GM12878 (cell line): Measurements from ENCODE around the gene HLTF. TPM values are rescaled to one million over a fixed set of nuclear protein-coding genes. Genes with fewer than 3 reads are reported as not detected.

ENCODE experiments used
- ATAC-seq: fragments of 200-7000 bp; cut with Tn5 transposase; 3 replicates; pipeline ENCODE4 v1.9.1; 2020; ENCODE audit warnings: mild to moderate bottlenecking, moderate library complexity
- BruUV-seq: library from RNA; stranded (reverse); fragments of 400-500 nt; replicated peaks from 2 replicates; lab custom pipeline; 2021; lab: Mats Ljungman, UMichigan
- CTCF ChIA-PET: fragments of 300-600 bp; sonication (Branson Sonifier 250); formaldehyde crosslinking; extraction: SDS; loops from one replicate; lab custom pipeline; 2021; ENCODE audit warnings: inconsistent platforms; lab: Yijun Ruan, JAX
- POLR2A ChIA-PET: fragments of 350-600 bp; formaldehyde crosslinking; extraction: SDS; loops from one replicate; lab custom pipeline; 2021; ENCODE audit warnings: inconsistent platforms; lab: Charles Lee
- RAD21 ChIA-PET: fragments of 300-600 bp; sonication (Branson Sonifier 250); formaldehyde crosslinking; loops from one replicate; lab custom pipeline; 2023; ENCODE audit warnings: antibody characterized with exemption; ENCODE audit not compliant: unreplicated experiment; lab: Charles Lee
- SMC1A ChIA-PET: fragments of 300-600 bp; sonication (Branson Sonifier 250); formaldehyde crosslinking; loops from one replicate; lab custom pipeline; 2023; ENCODE audit not compliant: unreplicated experiment, uncharacterized antibody; lab: Charles Lee
- DNase-seq: peaks from one replicate; pipeline ENCODE4 v3.0.0-alpha.2; 2011; ENCODE audit warnings: low read depth, low spot score
- FAIRE-seq: peaks from 3 replicates; lab custom pipeline; 2011; peaks lifted over from hg19 to GRCh38; lab: Jason Lieb, UNC
- H2AFZ ChIP-seq: 2 replicates; pipeline ENCODE4 v1.6.0; 2011; ENCODE audit warnings: low read depth, low read length, control low read depth; ENCODE audit not compliant: control insufficient read depth
- H3K27ac ChIP-seq: 2 replicates; pipeline ENCODE4 v1.5.1; 2011; ENCODE audit warnings: control low read depth; ENCODE audit not compliant: control insufficient read depth, insufficient read depth
- H3K27me3 ChIP-seq, 2 experiments: replicated peaks in 1 of 2; 2 replicates each; pipeline versions ENCODE4 v1.6.0 to v1.6.1; 2011; ENCODE audit warnings: low read length in 1 of 2; ENCODE audit not compliant: control insufficient read depth in 2 of 2, insufficient read depth in 2 of 2
- H3K36me3 ChIP-seq, 2 experiments: 2 replicates each; pipeline ENCODE4 v1.5.1; 2011; ENCODE audit warnings: low read length in 1 of 2; ENCODE audit not compliant: control insufficient read depth in 2 of 2, insufficient read depth in 2 of 2
- H3K4me1 ChIP-seq: 2 replicates; pipeline ENCODE4 v1.6.1; 2011; ENCODE audit warnings: mild to moderate bottlenecking, low read length, moderate library complexity, mixed read lengths; ENCODE audit not compliant: control insufficient read depth, insufficient read depth
- H3K4me2 ChIP-seq: 2 replicates; pipeline ENCODE4 v1.6.0; 2011; ENCODE audit warnings: control low read depth; ENCODE audit not compliant: control insufficient read depth, insufficient read depth
- H3K4me3 ChIP-seq: fragments of 200-600 bp; sonication (generic); 2 replicates; pipeline ENCODE4 v1.5.1; 2016
- H3K79me2 ChIP-seq: 2 replicates; pipeline ENCODE4 v1.6.0; 2011; ENCODE audit warnings: low read length; ENCODE audit not compliant: control insufficient read depth, insufficient read depth
- H3K9ac ChIP-seq: 2 replicates; pipeline ENCODE4 v1.8.0; 2011; ENCODE audit warnings: low read length, control low read depth, mixed read lengths; ENCODE audit not compliant: control insufficient read depth, insufficient read depth
- H3K9me3 ChIP-seq: replicated peaks from 3 replicates; pipeline ENCODE4 v1.5.1; 2011; ENCODE audit warnings: mild to moderate bottlenecking, low read length; ENCODE audit not compliant: control insufficient read depth, insufficient read depth
- H4K20me1 ChIP-seq: 2 replicates; pipeline ENCODE4 v1.6.0; 2011; ENCODE audit not compliant: control insufficient read depth, insufficient read depth
- ATF2 ChIP-seq: IDR thresholded peaks from 2 replicates; pipeline ENCODE4 v1.6.1; 2012; ENCODE audit warnings: low read length, inconsistent platforms
- JUNB ChIP-seq: IDR thresholded peaks from 2 replicates; pipeline ENCODE4 v1.6.1; 2016; ENCODE audit warnings: antibody characterized with exemption, mild to moderate bottlenecking
- SKIL ChIP-seq: fragments of 450-650 bp; IDR thresholded peaks from 2 replicates; pipeline ENCODE4 v1.6.1; 2017; ENCODE audit warnings: mild to moderate bottlenecking, low read depth, inconsistent platforms; ENCODE audit not compliant: poor library complexity, severe bottlenecking
- ZSCAN29 ChIP-seq: fragments of 450-650 bp; IDR thresholded peaks from 2 replicates; pipeline ENCODE4 v1.6.1; 2017; ENCODE audit warnings: mild to moderate bottlenecking, moderate library complexity
- WGBS: methylation state at CpG from one replicate; pipeline ENCODE4 v1.1.6; 2016; ENCODE audit warnings: low lambda C conversion rate; ENCODE audit not compliant: insufficient replicate concordance, insufficient coverage; ENCODE audit errors: missing lambda C conversion rate; 5-methylcytosine and 5-hydroxymethylcytosine counted together
- in situ Hi-C: fragments of 300-500 bp; cut with MboI; formaldehyde crosslinking; loops from 9 replicates; pipeline ENCODE4 v1.14.3; 2018; ENCODE audit warnings: mixed read lengths
- intact Hi-C: fragments of 100-400 bp; cut with micrococcal nuclease; formaldehyde crosslinking; loops from one replicate; pipeline ENCODE4 v1.14.2; 2022; ENCODE audit not compliant: unreplicated experiment
- polyA plus RNA-seq, 11 experiments: library from polyadenylated mRNA; depleted of rRNA in 4 of 11; unstranded in 6 of 11; stranded (reverse) in 5 of 11; fragments of >200 nt; fragmentation: Nextera tagmentation in 4 of 11; fragmentation: Illumina TruSeq in 1 of 11; extraction: Ambion mirVana in 4 of 11; extraction: Trizol in 1 of 11; gene quantifications; 1 replicate in 1 of 11; 2 replicates in 10 of 11; pipeline versions ENCODE4 v1.2.1 to v1.2.3, GENCODE V29; 2011 to 2016; ENCODE audit warnings: inconsistent platforms in 2 of 11, missing spikeins in 2 of 11, low read depth in 1 of 11
- total RNA-seq, 4 experiments: library from RNA; depleted of rRNA in 3 of 4; stranded (reverse); fragments of >200 nt in 3 of 4; fragmentation: Illumina TruSeq in 1 of 4; extraction: Trizol in 1 of 4; gene quantifications; 2 replicates each; pipeline versions ENCODE4 v1.2.1 to v1.2.3, GENCODE V29; 2013 to 2021

The HLTF gene
- total and polyA plus RNA-seq, 10 of the 15 experiments (the other 5 are each of a cell fraction or from before 2014, with no cell fraction given): 13.7 to 50.4 (median 31.7) TPM

DNA sequence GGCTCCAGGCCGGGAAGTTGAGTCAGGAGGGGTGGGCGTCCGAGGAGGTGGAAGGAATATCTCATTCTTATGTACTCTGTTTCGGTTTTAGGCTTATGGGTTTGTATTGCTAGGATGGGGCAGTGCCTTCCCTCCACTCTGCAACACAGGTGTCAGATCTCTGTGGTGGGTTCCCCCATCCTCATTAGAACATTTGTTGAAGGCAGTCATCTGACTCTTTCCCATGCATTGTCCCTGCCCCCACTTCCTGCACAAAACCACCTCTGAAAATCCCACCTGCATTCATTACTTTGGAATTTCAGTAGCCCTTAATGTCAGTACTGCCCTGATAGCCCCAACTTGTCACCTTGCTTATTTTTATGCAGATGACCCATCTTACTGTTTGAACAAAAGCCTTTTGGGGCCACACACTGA lies 65.5 kb downstream of the HLTF start:
- no peaks in the 10 kb centered on the region for H3K4me1 ChIP-seq
- H3K79me2 ChIP-seq: no peaks in the 10 kb centered on the region
- H3K27ac ChIP-seq: no peak overlapping the region
- no peak overlapping the region for H3K4me2 ChIP-seq
- SMC1A ChIA-PET: interaction anchor here (0.6 to 1.2 kb wide), 2 partner anchors 100 to 667 kb away, joined by 3 read pairs; no protein-coding TSS in a partner anchor
- no peak overlapping the region for H3K4me3 ChIP-seq
- CTCF ChIA-PET: interaction anchor here (0.6 to 1.2 kb wide), 2 partner anchors 65 to 109 kb away, joined by 3 to 4 read pairs; no protein-coding TSS in a partner anchor
- no peak overlapping the region for H2AFZ ChIP-seq
- BruUV-seq: no TSS peak
- TF ChIP-seq ZSCAN29: no peak
- TF ChIP-seq ATF2: no peak
- TF ChIP-seq JUNB: no peak
- TF ChIP-seq SKIL: no peak
- ATAC-seq (no peak), FAIRE-seq (no peak), DNase-seq (no peak)
- H3K27me3 ChIP-seq: no peaks in the 10 kb centered on the region
- RAD21 ChIA-PET: no interaction called here
- in situ Hi-C loops: no loop called here
- H3K36me3 ChIP-seq: peaks cover 6 to 18% of the 10 kb centered on the region in 2 experiments
- POLR2A ChIA-PET: no interaction called here
- intact Hi-C loops: no loop called here
- H4K20me1 ChIP-seq: no peaks in the 10 kb centered on the region
- WGBS: 60% methylated on average over 4 of the region's 4 CpGs
- H3K9ac ChIP-seq: no peak overlapping the region
- peaks cover 4% of the 10 kb centered on the region; the same call in 2 of the 3 replicates for H3K9me3 ChIP-seq
